SK-N-SH (cell line): Measurements from ENCODE around the gene LY6G6C. TPM values are rescaled to one million over a fixed set of nuclear protein-coding genes. Genes with fewer than 3 reads are reported as not detected.

Experiments used
- CTCF ChIA-PET: fragments of 300-600, 350-600 bp; formaldehyde crosslinking; extraction: SDS; loops from one replicate; lab custom pipeline; 2021; lab: Yijun Ruan, JAX
- POLR2A ChIA-PET: fragments of 350-600 bp; sonication (Branson Sonifier 250); formaldehyde crosslinking; extraction: SDS; loops from one replicate; lab custom pipeline; 2020; ENCODE audit warnings: antibody characterized with exemption, inconsistent platforms; lab: Yijun Ruan, JAX
- DNase-seq: peaks from one replicate; pipeline ENCODE4 v3.0.0; 2012
- H2AFZ ChIP-seq: fragments of 200-600 bp; sonication (generic); 2 replicates; pipeline ENCODE4 v1.8.1; 2016; ENCODE audit warnings: antibody characterized with exemption, mild to moderate bottlenecking, low read depth
- H3F3A ChIP-seq: fragments of 200-600 bp; sonication (generic); replicated peaks from 2 replicates; pipeline ENCODE3; 2016; ENCODE audit warnings: antibody characterized with exemption, mild to moderate bottlenecking; ENCODE audit not compliant: insufficient read depth
- H3K27ac ChIP-seq, 2 experiments: fragments of 200-500 bp in 1 of 2; fragments of 200-600 bp in 1 of 2; sonication (Bioruptor generic) in 1 of 2; sonication (generic), shearing (Covaris generic) in 1 of 2; 2 replicates each; pipeline versions ENCODE4 v1.5.1 to v1.6.1; 2014 to 2016; ENCODE audit warnings: low read depth in 2 of 2, inconsistent platforms in 1 of 2, low read length in 1 of 2, mild to moderate bottlenecking in 1 of 2, mixed read lengths in 1 of 2
- H3K27me3 ChIP-seq: fragments of 200-600 bp; sonication (generic), shearing (Covaris generic); 2 replicates; pipeline ENCODE4 v1.6.1; 2016; ENCODE audit warnings: mixed run types; ENCODE audit not compliant: insufficient read depth
- H3K36me3 ChIP-seq, 2 experiments: fragments of 200-500 bp in 1 of 2; fragments of 200-600 bp in 1 of 2; sonication (Bioruptor generic) in 1 of 2; sonication (generic) in 1 of 2; replicated peaks in 1 of 2; 2 replicates each; pipeline versions ENCODE3 to v1.5.1; 2014 to 2016; ENCODE audit warnings: low read length in 1 of 2, mild to moderate bottlenecking in 1 of 2; ENCODE audit not compliant: insufficient read depth in 2 of 2, control insufficient read depth in 1 of 2
- H3K4me1 ChIP-seq, 2 experiments: fragments of 200-500 bp in 1 of 2; fragments of 200-600 bp in 1 of 2; sonication (Bioruptor generic) in 1 of 2; sonication (generic), shearing (Covaris generic) in 1 of 2; 2 replicates each; pipeline versions ENCODE4 v1.5.1 to v1.6.1; 2014 to 2016; ENCODE audit warnings: low read depth in 1 of 2, low read length in 1 of 2, mixed run types in 1 of 2; ENCODE audit not compliant: insufficient read depth in 2 of 2, control insufficient read depth in 1 of 2
- H3K4me2 ChIP-seq: fragments of 200-600 bp; sonication (generic), shearing (Covaris generic); 2 replicates; pipeline ENCODE4 v1.6.1; 2017; ENCODE audit warnings: mixed run types
- H3K4me3 ChIP-seq, 2 experiments: fragments of 200-500 bp in 1 of 2; fragments of 200-600 bp in 1 of 2; sonication (Bioruptor generic) in 1 of 2; sonication (generic), shearing (Covaris generic) in 1 of 2; 2 replicates each; pipeline versions ENCODE4 v1.5.1 to v1.8.1; 2014 to 2016; ENCODE audit warnings: low read depth in 2 of 2, inconsistent platforms in 1 of 2, low read length in 1 of 2, mild to moderate bottlenecking in 1 of 2, mixed read lengths in 1 of 2, moderate library complexity in 1 of 2
- H3K79me2 ChIP-seq: fragments of 200-600 bp; sonication (generic); 2 replicates; pipeline ENCODE4 v1.8.1; 2017; ENCODE audit warnings: mild to moderate bottlenecking; ENCODE audit not compliant: insufficient read depth
- H3K9ac ChIP-seq: fragments of 200-600 bp; sonication (generic); 2 replicates; pipeline ENCODE4 v1.6.1; 2017; ENCODE audit warnings: mixed run types
- H3K9me2 ChIP-seq: fragments of 200-600 bp; sonication (generic); 2 replicates; pipeline ENCODE4 v1.6.1; 2017; ENCODE audit warnings: mixed run types
- H3K9me3 ChIP-seq: fragments of 200-600 bp; sonication (generic); 2 replicates; pipeline ENCODE4 v1.6.1; 2017; ENCODE audit warnings: mixed run types, mild to moderate bottlenecking, moderate library complexity
- H4K20me1 ChIP-seq: fragments of 200-600 bp; sonication (generic); 2 replicates; pipeline ENCODE4 v1.6.1; 2017; ENCODE audit warnings: mild to moderate bottlenecking, mixed run types; ENCODE audit not compliant: insufficient read depth
- CTCF ChIP-seq: fragments of 200-600 bp; sonication (generic); IDR thresholded peaks from 2 replicates; pipeline ENCODE4 v1.6.1; 2017; ENCODE audit warnings: antibody characterized with exemption, mild to moderate bottlenecking, moderate library complexity
- ELF1 ChIP-seq: IDR thresholded peaks from 2 replicates; pipeline ENCODE4 v1.4.0; 2012
- FOSL2 ChIP-seq: IDR thresholded peaks from 2 replicates; pipeline ENCODE4 v1.4.0; 2012; ENCODE audit warnings: low read depth, mild to moderate bottlenecking, moderate library complexity, borderline replicate concordance
- FOXM1 ChIP-seq: IDR thresholded peaks from 2 replicates; pipeline ENCODE4 v1.4.0; 2012; ENCODE audit warnings: low read depth, mild to moderate bottlenecking
- GABPA ChIP-seq: IDR thresholded peaks from 2 replicates; pipeline ENCODE4 v1.4.0; 2012; ENCODE audit warnings: low read depth, mild to moderate bottlenecking
- IRF3 ChIP-seq: fragments of 150-350 bp; IDR thresholded peaks from 2 replicates; pipeline ENCODE4 v1.6.1; 2016; ENCODE audit warnings: mild to moderate bottlenecking, low read depth, low read length
- JUND ChIP-seq: IDR thresholded peaks from 2 replicates; pipeline ENCODE4 v1.4.0; 2012
- MAX ChIP-seq: IDR thresholded peaks from 2 replicates; pipeline ENCODE4 v1.4.0; 2012; ENCODE audit warnings: low read depth
- MEF2A ChIP-seq: IDR thresholded peaks from 2 replicates; pipeline ENCODE4 v1.4.0; 2012; ENCODE audit warnings: low read depth, borderline replicate concordance
- RCOR1 ChIP-seq: fragments of 150-350 bp; IDR thresholded peaks from 2 replicates; pipeline ENCODE4 v1.6.1; 2017; ENCODE audit warnings: antibody characterized with exemption, low read length
- REST ChIP-seq: IDR thresholded peaks from 2 replicates; pipeline ENCODE4 v1.6.1; 2012; ENCODE audit warnings: mild to moderate bottlenecking, low read depth, low read length, moderate library complexity
- RFX5 ChIP-seq: IDR thresholded peaks from 2 replicates; pipeline ENCODE4 v1.6.1; 2012; ENCODE audit warnings: mild to moderate bottlenecking, improper control_type of control experiment, low read length
- RXRA ChIP-seq: IDR thresholded peaks from 2 replicates; pipeline ENCODE4 v1.4.0; 2012; ENCODE audit warnings: low read depth, mild to moderate bottlenecking, borderline replicate concordance
- SMC3 ChIP-seq: IDR thresholded peaks from 2 replicates; pipeline ENCODE4 v1.6.1; 2012; ENCODE audit warnings: low read depth, low read length, improper control_type of control experiment
- TAF1 ChIP-seq: IDR thresholded peaks from 2 replicates; pipeline ENCODE4 v1.6.1; 2012; ENCODE audit warnings: low read depth, mild to moderate bottlenecking, low read length, moderate library complexity, borderline replicate concordance
- TCF12 ChIP-seq: IDR thresholded peaks from 2 replicates; pipeline ENCODE4 v1.4.0; 2012
- TEAD4 ChIP-seq: IDR thresholded peaks from 2 replicates; pipeline ENCODE4 v1.4.0; 2012; ENCODE audit warnings: mild to moderate bottlenecking, borderline replicate concordance; ENCODE audit not compliant: insufficient read depth
- USF1 ChIP-seq: IDR thresholded peaks from 2 replicates; pipeline ENCODE4 v1.4.0; 2012; ENCODE audit warnings: low read depth, borderline replicate concordance
- YY1 ChIP-seq: IDR thresholded peaks from 2 replicates; pipeline ENCODE4 v1.4.0; 2012; ENCODE audit warnings: low read depth, mild to moderate bottlenecking
- ZBTB33 ChIP-seq: IDR thresholded peaks from 2 replicates; pipeline ENCODE4 v1.4.0; 2012; ENCODE audit warnings: low read depth, borderline replicate concordance
- WGBS: methylation state at CpG from one replicate; pipeline ENCODE4 v1.1.6; 2017; ENCODE audit warnings: low lambda C conversion rate; 5-methylcytosine and 5-hydroxymethylcytosine counted together
- polyA plus RNA-seq, 3 experiments: library from polyadenylated mRNA; depleted of rRNA; stranded (reverse); fragments of >200 nt; gene quantifications; 2 replicates each; pipeline ENCODE4 v1.2.3, GENCODE V29; 2012

LY6G6C gene
- polyA plus RNA-seq, 1 of the 3 experiments (the other 2 are of a cell fraction): not detected

- peaks cover 26% of the 10 kb centered on the region for H4K20me1 ChIP-seq
- ChIA-PET CTCF (interaction anchor here (0.7 to 7.3 kb wide), 2 partner anchors 97 to 188 kb away, joined by 3 to 45 read pairs; partner anchors contain the start of gene ATP6V1G2), POLR2A (no interaction called here)
- H3K9ac ChIP-seq: peak overlapping the region; percentile 97; the same call in 1 of the 2 replicates
- H3K36me3 ChIP-seq: peaks cover 26 to 39% of the 10 kb centered on the region in 2 experiments
- peak overlapping the region; percentile 99 for H3K4me2 ChIP-seq
- peaks cover 25 to 38% of the 10 kb centered on the region in 2 experiments; a peak in 3 of 4 replicates for H3K4me1 ChIP-seq
- H3K27ac ChIP-seq: peak overlapping the region in 1 of 2 experiments; percentile 88; a peak in 2 of 4 replicates
- no peaks in the 10 kb centered on the region for H3K27me3 ChIP-seq
- WGBS: 94% methylated on average over 4 of the region's 4 CpGs
- DNase-seq: no peak
- peak overlapping the region in 1 of 2 experiments; percentile 86; a peak in 1 of 4 replicates for H3K4me3 ChIP-seq
- H3K9me3 ChIP-seq: no peaks in the 10 kb centered on the region
- no peaks in the 10 kb centered on the region for H3K9me2 ChIP-seq
- TF ChIP-seq MEF2A (no peak), CTCF (no peak), RXRA (no peak), REST (no peak), ZBTB33 (no peak), MAX (no peak), GABPA (no peak), YY1 (no peak), SMC3 (no peak), ELF1 (no peak), FOSL2 (no peak), TCF12 (no peak), TEAD4 (no peak), TAF1 (no peak), FOXM1 (no peak), JUND (no peak), IRF3 (no peak), RCOR1 (no peak), RFX5 (no peak), USF1 (no peak)
- TF ChIP-seq, all 33 proteins: peak for 0
- peaks cover 65% of the 10 kb centered on the region for H3F3A ChIP-seq
- no peak overlapping the region for H2AFZ ChIP-seq
- peaks cover 69% of the 10 kb centered on the region for H3K79me2 ChIP-seq
Observed at GRCh38 chr6:31733734-31734133, 12.2 kb upstream of the LY6G6C start.
